Measurements from ENCODE around the gene RPP40.

GRCh38 chr6:4986999-4987398, 16.8 kb downstream of the RPP40 start:
- no peak for TF ChIP-seq CTCF (IDR thresholded peaks at IDR 0.05)
- TF ChIP-seq POLR2A (IDR thresholded peaks at IDR 0.05), result no peak
